HG02623 (cell line): ENCODE data around the gene FAM151B.
A peak's percentile ranks its signal among the peaks of the same experiment; 100 is the strongest.
"Not testable (repeated sequence)": the region's sequence is repeated elsewhere in the genome, so short reads cannot be mapped to it uniquely, and the experiment has no call there.

Experiments
- ATAC-seq: cut with Tn5 transposase; IDR thresholded peaks from one replicate; pipeline ENCODE4 v1.9.1; 2021; ENCODE audit warnings: moderate library complexity; ENCODE audit not compliant: unreplicated experiment

FAM151B gene, protein sequence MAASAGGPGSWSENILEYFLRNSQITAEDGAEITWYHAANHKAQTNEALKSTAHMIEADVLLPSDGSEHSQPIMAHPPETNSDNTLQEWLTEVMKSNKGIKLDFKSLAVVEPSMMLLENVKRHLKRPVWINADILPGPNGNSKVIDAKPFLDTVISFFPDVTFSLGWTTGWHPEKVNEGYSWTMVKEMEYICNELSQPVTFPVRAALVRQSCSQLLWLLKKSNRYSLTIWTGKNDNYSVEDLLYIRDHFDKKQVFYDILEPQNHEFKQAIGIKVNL

DNA sequence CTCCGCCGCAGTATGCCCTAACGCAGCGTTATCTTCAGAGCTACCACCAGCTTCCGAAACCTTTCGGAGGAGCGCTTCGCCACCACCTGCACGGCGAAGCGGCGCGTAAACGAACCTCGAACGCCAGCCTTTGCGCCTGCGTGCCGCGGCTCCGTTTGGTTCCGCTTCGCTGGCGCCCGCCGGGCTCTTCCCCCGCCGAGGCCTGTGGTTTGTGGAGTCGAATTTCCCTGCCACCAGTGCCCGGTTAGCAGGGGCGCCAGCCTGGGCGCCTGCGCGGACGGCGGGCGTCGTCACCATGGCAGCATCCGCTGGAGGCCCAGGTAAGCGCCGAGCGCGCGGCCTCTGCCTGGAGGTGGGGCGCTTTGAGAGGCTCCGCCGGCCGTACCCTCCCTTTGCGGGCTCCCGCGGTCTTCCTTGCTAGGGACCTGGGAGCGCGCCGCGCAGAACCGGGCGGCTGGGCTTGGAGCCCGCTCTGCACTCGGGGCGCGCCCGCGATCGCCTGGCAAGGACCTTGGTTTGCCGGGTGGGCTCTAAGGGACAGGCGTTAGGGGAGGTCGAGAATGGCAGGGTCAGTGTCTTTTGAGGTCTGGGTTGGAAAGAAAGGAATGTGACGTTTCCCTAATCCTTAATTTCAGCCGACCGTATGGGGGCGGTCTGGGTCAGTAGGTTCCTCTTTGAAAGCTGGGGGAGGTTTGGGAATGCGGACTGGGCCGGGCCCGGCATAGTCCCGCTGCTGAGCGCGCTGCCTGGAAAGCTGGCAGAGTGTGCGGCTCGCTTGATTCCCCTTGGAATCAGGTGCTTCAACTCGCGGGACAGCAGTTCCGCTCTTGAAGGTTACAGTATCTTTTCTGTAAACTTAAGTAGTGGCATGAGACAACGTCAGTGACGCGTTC is at the start of gene FAM151B:
TSS of gene FAM151B (plus strand) at position 272 of the 893 bp plus-strand sequence. CDS start at position 296, 24 bp downstream.
- ATAC-seq: peak; percentile 84

DNA sequence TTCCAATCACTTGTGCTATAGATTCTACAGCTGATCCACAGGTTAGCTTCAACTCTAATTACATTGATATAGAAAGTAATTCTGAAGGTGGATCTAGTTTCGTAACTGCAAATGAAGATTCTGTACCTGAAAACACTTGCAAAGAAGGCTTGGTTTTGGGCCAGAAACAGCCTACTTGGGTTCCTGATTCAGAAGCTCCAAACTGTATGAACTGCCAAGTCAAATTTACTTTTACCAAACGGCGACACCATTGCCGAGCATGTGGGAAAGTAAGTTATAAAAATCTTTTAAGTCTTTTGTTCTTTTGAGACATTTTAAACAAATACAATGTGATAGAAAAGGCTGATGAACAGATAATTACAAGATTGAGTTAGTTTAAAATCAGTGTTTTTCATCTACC is 49.2 kb upstream of the FAM151B start:
- no peak for ATAC-seq

DNA sequence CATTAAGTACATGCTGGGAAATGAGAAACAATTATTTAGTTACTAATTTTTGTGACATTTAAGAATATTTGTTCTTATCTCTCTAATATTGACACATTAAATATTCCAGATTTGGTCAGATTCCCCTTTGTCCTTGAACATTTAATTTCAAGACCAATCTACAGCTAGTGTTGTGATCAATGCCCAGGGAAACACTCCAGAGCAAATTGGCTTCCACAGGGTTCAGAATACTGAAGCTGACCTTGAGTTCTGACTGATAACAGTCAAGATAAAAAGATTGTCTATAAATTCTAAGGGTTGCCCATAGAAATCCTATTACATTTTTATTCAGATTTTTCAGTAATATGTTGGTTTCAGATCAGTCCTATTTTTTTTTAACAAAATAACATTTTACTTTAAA is 48.7 kb upstream of the FAM151B start:
- no peak for ATAC-seq

DNA sequence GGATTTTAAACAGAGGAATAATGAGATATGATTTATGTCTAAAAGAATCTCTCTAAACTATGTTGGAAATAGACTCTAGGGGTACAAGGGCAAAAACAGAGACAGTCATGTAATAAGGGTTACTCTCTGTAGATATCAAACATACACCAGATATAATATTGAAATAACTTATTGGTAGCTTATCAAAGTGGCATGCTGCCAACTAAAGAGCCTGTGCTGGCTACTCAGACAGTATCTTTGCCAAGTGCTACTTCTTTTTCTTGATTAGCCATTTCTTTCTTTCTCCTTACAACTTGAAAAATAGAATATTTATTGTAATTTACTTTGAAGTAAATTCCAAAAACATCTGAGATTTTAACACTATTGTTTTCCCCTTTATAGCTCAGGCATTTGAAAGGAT is 45.2 kb upstream of the FAM151B start:
- no peak for ATAC-seq

DNA sequence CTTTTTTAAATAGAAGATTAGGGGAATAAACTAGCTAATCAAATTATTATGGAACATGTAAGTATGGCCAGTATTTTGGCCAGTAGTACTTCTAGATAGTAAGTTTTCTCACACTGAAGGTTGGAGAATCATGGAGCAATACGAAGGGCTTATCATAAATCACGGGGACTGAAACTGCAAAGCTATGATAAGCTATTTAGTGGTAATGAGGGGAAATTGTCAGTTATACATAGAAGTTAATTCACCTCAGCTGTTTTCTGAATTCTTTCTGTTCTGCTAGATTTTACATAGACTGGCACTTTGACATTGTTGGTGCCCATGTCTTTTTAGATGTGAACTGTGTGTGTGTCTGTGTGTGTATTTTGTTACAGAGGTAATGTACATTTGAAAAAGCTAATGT is 34.5 kb upstream of the FAM151B start:
- ATAC-seq: no peak

DNA sequence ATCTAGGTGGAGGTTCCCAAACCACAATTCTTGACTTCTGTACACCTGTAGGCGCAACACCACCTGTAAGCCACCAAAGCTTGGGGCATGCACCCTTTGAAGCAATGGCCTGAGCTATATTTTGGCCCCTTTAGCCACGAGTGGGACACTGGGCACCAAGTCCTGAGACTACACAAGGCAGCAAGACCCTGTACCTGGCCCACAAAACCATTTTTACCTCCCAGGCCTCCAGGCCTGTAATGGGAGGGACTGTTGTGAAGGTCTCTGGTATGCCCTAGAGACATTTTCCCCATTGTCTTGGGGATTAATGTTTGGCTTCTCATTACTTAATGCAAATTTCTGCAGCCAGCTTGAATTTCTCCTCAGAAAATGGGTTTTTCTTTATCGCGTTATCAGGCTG is 24.6 kb upstream of the FAM151B start:
- no peak for ATAC-seq

DNA sequence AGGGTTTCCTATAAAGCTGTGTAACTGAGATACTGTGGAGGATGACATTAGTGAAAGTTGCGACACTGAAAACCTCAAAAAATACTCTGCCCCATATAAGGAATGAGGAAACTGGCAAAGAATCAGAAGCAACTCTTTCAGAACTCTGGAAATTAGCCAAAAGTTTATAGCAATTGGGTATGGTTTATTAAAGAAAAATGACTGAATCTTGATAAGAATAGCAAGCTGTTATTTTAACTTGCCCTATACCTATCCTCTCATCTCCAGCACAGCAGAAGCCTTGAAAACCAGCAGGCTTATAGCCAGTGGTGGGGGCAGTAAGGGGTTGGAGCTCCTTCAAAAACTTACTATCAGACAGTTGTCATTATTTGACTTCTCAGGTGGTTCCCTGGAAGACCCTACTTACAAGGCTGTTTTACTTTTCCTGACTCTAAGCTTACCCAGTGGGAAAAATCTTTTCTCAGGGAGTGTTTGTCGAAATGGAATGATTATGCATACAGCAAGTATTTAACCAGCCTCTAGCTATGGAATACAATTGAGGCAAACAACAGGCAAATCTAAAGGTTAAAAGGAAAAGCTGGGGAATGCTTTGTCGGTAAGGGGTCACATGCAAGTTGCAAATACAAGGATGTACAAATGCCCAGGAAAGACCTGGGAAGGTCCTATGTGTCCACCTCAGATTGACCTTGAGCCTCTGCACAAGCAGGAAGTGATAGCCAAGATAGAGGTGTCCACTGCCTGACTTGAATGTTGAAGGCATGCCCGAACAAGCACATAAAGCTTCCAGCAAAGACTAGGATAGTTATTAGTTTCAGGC is 21.0 kb upstream of the FAM151B start:
- no peak for ATAC-seq

DNA sequence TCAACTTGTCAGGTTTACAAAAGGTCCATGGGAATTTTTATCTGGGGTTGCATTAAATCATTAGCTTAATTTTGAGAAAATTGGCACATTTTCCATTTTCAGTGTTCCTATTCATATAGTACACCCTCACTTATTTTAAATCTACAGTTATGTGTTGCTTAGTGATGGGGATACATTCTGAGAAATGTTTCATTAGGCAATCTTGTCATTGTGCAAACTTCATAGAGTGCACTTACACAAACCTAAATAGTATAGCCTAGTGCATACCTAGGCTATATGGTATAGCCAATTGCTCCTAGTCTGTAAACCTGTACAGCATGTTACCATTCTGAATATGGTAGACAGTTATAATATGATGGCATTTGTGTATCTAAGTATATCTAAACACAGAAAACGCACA is 19.8 kb upstream of the FAM151B start:
- ATAC-seq: no peak

DNA sequence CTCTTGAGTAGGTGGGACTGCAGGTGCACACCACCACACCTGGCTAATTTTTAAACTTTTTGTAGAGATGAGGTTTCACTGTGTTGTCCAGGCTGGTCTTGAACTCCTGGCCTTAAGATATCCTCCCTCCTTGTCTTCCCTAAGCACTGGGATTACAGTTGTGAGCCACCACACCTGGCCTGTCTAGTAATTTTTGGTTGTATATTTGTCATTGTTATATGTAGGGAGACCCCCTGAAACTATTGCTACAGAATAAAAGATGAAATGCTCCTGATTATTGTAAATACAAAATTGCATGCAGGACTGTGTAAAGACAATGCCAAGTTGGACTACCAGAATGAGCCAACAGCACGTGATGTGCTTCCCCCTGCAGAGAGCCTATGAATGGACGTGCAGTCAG is 17.3 kb upstream of the FAM151B start:
- not testable (repeated sequence) for ATAC-seq

DNA sequence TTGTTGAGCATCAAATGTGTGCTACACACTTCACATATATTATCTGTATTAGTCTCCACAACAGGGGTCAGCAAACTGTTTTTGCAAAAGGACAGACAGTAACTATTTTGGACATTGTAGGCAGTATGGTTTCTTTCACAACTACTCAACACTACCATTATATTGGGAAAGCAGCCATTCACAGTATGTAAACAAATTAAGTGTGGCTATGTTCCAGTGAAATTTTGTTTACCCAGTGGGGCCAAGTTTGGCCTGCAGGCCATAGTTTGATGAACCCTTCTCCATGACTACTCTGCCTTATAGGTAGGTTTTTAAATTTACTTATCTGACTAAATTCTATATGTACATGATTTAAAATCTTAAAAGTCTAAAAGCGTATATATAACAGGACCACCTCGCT is 13.0 kb upstream of the FAM151B start:
- no peak for ATAC-seq

DNA sequence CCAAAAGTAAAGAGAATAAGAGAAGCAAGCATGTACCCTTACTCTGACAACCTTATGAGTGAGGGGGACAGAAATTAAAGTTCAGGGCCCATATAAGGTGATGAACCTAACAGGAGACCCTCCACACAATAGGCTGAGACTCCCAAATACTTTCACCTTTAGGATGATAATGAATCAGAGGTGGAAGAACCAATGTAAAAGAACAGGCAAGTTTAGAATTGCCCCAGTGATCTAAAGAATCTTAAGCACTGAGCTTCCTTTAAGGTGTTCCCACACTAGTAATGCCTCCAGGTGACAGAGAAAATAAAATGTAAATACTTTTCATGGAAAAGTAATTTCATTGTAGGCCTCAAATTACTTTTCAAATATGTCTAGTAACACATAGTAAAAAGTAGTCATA is 8.2 kb upstream of the FAM151B start:
- no peak for ATAC-seq

DNA sequence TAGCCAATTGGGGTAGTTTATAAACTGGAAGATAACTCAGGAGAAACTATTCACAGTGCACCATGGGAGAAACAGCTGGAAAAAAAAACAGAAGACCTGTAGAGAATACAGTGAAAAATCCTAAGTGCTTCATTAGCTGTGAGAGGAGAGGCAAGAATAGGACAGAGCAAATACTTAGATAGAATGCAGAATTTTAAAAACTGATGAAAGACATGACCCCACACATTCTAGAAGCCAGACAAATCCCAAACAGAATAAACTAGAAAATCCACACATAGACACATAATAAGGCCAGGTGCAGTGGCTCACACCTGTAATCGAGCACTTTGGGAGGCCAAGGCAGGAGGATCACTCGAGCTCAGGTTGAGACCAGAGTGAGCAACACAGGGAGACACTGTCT is 7.5 kb upstream of the FAM151B start:
- no peak for ATAC-seq

DNA sequence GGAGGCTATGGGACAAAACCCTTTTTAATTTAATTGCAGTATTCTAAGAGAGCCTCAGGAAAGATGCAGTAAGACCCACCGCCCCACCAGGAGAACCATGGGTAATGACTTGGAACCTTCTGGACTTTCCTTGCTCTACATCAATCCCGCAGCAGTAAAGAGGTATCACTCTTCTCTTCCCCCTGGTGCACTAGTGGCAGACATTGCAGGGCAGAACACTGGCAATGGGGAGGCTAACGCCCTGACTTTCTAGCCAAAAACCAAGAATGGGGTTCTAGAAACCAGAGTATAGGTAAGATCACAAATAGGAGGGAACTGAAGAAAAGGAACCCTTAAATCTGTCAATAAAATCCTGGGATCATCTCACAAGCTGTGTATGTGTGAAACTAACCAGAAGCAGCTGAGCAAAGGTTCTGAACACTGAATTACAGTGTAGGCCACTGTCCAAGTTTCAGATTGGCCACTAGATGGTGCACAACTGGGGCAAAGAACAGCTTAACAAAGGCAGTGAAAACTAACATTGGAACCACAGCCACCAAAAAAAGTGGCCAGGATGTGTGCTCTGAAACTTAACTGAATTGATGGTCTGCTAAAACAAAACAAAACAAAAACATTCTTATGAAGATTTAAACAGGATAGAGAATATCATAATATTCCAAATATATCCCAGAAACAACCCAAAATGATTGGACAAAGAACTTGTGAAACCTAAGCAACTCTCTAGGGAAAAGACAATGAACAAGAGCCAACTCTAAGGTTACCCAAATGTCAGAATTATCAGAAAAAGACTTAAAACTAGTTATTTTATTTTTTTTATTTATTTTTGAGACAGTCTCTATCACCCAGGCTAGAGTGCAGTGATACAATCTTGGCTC is 6.6 kb upstream of the FAM151B start:
- no peak for ATAC-seq

DNA sequence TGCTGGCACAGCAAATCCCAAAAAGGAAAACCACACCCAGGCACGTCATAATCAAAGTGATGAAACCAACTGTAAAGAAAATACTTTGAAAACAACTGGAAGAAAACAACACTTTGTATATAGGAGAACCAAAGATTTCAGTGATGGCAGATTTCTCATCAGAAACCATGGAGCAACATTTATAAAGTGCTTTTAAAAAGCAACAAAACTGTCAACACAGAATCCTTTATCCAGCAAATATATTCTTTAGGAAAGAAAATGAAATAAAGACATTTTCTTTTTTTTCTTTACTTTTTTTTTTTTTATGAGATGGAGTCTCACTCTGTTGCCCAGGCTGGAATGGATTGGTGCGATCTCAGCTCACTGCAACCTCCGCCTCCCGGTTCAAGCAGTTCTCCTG is 5.3 kb upstream of the FAM151B start:
- no peak for ATAC-seq

DNA sequence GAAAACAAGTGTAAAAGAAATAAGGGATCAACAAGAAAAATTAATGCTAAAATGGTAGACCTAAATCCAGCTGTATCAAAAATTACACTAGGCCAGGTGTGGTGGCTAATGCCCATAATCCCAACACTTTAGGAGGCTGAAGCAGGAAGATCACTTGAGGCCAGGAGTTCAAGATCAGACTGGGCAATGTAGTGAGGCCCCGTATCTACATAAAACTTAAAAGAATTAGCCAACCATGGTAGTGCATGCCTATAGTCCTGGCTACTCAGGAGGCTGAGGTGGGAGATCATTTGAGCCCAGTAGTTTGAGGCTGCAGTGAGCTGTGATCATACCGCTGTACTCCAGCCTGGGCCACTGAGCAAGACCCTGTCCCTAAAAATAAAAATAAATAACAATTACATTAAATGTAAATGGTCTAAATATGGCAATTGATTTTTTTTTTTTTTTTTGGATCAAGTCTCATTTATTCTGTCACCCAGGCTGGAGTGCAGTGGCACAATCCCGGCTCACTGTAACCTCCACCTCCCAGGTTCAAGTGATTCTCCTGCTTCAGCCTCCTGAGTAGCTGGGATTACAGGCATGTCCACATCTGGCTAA is 4.2 kb upstream of the FAM151B start:
- no peak for ATAC-seq

DNA sequence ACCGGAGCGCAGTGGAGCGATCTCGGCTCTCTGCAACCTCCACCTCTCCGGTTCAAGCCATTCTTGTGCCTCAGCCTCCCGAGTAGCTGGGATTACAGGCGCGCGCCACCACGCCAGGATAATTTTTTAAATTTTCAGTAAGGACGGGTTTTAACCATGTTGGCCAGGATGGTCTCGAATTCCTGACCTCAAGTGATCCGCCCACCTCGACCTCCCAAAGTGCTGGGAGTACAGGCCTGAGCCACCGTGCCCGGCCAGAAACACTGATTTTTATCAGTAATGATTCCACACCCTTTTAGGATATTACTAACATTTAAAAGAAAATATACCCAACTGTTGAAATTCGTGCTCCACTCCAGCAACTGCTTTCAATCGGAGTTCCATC is 464 bp upstream of the FAM151B start:
- no peak for ATAC-seq

DNA sequence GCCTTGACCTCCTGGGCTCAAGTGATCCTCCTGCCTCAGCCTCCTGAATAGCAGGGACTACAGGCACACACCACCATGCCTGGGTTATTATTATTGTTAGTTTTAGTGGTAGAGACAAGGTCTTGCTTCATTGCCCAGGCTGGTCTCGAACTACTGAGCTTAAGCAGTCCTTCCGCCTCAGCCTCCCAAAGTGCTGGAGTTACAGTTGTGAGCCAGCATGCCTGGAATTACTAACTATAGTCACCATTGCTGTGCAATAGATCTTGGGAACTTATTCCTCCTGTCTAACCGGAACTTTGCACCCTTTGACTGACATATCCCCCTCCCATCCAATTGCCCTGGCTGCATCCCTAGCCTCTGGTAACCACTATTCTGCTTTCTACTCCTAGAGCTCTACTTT is 3.4 kb downstream of the FAM151B start:
- ATAC-seq: no peak

DNA sequence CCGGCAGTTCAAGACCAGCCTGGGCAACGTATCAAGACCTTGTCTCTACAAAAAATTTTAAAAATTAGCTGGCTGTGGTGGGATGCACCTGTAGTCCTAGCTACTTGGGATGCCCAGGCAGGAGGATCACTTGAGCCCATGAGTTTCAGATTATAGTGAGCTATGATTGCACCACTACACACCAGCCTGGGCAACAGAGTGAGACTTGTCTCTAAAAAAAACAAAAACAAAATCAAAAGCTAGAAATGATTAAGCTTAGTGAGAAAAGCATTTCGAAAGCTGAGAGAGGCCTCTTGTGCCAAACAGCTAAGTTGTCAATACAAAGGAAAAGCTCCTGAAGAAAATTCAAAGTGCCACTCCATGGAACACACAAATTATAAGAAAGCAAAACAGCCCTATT is 4.8 kb downstream of the FAM151B start:
- ATAC-seq: no peak

DNA sequence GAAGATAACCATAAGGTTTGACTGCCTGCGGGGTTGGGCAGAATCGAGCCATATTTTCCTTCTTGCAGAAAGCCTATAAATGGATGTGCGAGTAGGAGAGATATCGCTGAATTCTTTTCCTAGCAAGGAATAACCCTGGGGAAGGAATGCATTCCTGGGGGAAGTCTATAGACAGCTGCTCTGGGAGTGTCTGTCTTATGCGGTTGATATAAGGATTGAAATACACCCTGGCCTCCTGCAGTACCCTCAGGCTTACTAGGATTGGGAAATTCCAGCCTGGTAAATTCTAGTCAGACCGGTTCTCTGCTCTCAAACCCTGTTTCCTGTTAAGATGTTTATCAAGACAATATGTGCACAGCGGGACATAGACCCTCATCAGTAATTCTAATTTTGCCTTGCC is 5.5 kb downstream of the FAM151B start:
- ATAC-seq: not testable (repeated sequence)

DNA sequence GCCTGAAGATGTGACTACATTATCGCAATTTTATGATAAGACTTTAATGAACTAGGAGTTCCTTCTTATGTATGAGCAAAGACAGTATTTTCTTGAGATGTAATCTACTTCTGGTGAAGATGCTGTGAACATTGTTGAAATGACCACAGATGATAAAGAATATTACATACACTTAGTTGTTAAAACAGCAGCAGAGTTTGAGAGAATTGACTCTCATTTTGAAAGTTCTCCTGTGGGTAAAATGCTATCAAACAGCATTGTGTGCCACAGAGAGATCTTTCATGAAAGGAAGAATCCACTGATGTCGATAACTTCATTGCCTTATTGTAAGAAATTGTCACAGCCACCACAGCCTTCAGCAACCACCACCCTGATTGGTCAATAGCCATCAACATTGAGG is 8.0 kb downstream of the FAM151B start:
- ATAC-seq: no peak
